Measurements from ENCODE around the gene ARAP2.
"Not testable (repeated sequence)": the region's sequence is repeated elsewhere in the genome, so short reads cannot be mapped to it uniquely, and the experiment has no call there.

ARAP2 gene

DNA sequence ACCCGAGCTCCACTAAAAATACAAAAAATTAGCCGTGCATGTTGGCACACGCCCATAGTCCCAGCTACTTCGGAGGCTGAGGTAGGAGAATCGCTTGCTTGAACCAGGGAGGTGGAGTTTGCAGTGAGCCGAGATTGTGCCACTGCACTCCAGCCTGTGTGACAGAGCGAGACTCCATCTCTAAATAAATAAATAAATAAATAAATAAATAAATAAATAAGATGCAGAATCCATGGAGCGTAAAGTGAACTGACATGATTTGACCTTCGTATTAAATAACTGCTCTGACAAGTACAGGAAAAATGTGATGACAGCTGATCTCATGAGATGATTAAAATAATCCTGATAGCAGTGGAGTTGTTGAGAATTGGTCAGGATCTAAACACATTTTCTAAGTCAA, 62.0 kb downstream of the ARAP2 start:
- not testable (repeated sequence) for DNase-seq (ENCODE audit: low spot score)

- DNase-seq (ENCODE audit: low spot score), result no peak
Measured at GRCh38 chr4:36180206-36180605, 64.1 kb downstream of the ARAP2 start.

DNA sequence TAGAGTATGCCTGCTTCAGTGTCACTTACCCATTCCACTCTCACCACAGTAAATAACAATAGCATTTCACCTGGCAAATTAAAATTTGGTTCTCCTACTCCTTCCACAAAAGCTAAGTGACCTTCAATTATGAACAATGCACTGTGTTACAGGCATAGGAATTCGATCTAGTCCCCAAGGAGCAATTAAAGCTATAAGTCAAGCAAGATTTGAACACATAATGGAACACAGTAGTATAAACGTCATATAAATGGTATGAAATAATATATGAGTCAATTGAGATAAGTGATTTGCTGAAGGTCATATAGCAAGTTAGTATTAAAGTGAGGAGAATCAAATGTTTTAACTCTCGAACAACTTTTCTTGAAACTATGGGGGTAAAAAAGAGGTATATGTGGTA, 65.8 kb downstream of the ARAP2 start:
- DNase-seq (ENCODE audit: low spot score), result no peak

DNA sequence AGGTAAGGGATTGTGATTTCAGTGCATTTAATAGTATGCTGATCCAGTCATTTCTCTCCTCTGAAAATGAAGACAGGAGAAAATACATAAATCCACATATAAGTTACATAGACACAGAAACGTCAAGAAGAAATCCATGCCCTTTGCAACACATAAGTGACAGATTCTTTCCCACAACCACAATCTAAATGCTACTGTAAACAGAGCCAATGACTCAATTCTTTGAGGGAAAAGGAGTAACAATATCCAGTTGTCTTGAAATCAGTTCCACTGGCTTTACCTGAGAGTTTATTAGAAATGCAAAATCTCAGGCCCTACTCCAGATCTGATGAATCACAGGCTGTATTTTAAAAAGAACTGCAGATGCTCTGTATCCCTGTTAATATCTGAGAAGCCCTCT, 66.4 kb downstream of the ARAP2 start:
- no peak for DNase-seq (ENCODE audit: low spot score)

DNA sequence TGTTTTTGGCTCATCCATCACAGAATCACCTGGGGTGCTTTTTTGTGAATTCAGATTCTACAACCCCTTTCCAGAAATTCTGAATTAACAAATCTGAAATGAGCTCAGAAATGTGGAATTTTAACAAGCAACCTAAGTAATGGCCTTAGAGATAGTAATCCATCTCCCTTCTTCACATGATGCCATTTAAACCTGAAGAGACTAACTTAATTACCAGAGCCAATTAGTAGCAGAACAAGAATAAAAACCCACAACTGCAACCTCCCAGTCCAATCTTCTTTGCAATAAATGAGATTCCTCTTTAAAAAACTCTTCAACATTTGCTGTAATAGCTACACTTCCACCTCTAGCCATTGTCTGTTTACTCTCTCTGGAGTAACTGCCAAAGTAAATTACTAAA, 69.7 kb downstream of the ARAP2 start:
- DNase-seq (ENCODE audit: low spot score), result no peak

DNA sequence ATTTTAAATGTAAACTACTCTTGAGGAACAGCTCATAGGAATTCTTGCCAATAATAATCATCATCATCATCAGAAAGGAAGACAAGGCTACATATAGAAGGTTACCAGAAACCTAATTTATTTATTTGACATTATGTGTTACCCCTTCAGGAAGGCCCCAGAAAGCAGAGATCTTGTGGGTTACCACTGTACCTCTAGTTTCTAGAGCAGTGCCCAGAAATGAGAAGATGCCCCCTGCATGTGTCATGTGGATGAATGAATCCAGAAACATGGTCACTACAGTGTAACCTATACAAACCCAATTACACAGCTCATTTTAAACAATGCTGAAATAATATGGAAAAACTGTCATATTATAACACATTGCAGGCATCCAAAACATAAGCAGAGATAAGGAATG, 70.4 kb downstream of the ARAP2 start:
- DNase-seq (ENCODE audit: low spot score), result no peak

- no peak for DNase-seq (ENCODE audit: low spot score)
Measured at GRCh38 chr4:36172656-36173055, 71.7 kb downstream of the ARAP2 start.

- DNase-seq (ENCODE audit: low spot score), result no peak
Measured at GRCh38 chr4:36168127-36168878, 76.0 kb downstream of the ARAP2 start.

DNA sequence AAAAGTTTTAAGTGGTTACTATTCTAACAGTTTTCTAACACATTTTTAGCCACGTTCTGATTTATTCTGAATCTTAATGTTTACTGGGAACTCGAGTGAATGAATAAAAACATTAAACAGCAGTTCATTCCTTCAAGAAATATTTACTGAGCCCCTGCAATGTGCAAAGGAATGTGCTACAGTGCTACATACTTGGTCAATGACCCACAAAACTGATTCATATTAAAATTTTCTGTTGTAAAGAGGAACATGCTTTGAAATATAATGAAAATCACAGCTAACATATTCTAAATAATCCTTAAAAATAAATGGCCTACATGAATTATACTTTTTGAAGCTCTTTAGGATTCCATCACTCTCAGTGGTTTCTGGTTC, 78.7 kb downstream of the ARAP2 start:
- no peak for DNase-seq (ENCODE audit: low spot score)

DNA sequence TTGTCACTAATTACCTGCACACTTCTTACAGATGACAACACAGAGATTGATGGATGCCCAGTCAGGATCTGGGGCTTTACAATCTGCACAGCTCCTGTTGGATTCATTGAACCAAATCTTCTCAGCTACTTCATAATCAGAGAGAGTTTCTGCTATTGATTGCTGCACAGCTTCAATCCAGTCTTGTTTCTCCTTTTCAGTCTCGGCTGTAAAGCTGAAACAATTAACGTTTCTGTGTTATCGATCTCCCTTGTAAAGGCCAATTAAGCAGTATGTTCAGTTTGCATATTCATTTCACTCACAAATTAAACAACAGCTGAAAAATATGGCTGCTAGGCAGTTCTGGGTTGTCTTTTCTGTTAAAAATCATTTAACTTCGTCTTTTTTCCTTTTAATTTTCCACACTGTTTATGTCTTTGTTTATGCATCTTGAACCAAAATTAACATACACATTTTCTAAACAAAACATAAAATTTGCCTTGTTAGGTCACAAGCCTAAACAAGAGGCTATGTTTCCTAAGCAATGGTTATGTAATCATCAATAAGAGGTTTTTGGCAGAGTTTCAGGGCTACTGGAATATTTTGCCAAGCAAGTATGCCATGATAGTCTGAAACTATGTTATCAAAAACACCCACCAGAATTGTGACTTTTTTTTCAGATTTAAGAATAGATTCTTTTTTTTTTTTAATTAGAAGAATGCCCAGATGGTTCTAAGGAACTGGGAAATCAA, 79.2 kb downstream of the ARAP2 start:
- DNase-seq (ENCODE audit: low spot score), result no peak

- no peak for DNase-seq (ENCODE audit: low spot score)
Measured at GRCh38 chr4:36163198-36163597, 81.1 kb downstream of the ARAP2 start.

GRCh38 chr4:36159208-36159607, 85.1 kb downstream of the ARAP2 start:
- no peak for DNase-seq (ENCODE audit: low spot score)

DNA sequence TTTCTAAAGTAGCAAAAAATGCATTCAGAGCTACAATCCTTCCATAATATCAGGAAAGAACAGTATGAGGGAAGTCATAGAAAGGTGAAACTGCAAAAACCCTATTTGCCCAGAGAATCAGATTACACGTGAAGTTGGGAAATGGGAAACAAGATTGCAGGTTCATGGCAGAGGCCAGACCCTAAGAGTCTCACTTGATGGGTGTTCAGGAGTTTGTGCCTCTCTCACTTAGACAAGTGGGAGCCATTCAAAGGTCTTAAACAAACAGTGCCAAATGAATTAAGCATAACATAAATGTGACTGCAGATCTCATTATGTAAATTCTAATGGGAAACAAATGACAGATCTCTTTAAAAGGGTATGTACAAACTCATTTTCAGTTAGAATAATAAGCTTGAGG, 91.6 kb downstream of the ARAP2 start:
- DNase-seq (ENCODE audit: low spot score), result no peak

DNA sequence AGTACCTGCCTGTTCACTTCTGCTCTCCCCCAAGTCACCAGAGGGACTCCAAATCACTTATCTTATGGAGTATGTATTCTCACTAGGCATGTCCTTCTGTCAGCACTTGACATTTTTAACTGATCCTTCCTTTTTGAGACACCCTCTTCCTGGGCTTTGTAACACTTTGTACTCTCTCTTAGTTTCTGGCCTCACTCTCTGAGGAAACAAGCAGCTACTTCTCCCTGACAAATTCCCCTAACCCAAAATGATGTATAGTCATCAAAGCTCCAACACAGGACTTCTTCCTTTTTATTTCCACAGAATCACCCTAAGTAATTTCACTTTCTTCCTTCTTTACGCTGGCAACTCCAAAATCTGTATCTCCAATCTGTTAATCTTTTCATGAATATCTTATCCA, 101.8 kb downstream of the ARAP2 start:
- DNase-seq (ENCODE audit: low spot score), result no peak

- no peak for DNase-seq (ENCODE audit: low spot score)
Measured at GRCh38 chr4:36141186-36141585, 103.1 kb downstream of the ARAP2 start.

GRCh38 chr4:36140421-36140820, 103.9 kb downstream of the ARAP2 start:
- no peak for DNase-seq (ENCODE audit: low spot score)

DNA sequence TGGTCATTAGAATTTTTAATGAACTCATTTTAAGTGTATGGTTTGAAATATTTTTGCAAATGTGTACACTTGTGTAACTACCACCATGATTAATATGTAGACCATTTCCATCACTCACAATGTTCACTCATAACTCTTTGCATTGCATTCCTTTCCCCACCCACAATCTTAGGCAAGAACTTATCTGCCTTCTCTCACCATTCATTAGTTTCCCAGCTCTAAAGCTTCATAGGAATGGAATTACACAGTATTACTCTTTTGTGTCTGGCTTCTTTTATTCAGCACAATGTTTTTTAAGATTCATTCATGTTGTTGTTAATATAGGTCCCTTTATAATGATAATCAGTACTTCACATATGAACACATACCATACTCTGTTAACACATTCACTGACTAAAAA, 106.1 kb downstream of the ARAP2 start:
- no peak for DNase-seq (ENCODE audit: low spot score)

DNA sequence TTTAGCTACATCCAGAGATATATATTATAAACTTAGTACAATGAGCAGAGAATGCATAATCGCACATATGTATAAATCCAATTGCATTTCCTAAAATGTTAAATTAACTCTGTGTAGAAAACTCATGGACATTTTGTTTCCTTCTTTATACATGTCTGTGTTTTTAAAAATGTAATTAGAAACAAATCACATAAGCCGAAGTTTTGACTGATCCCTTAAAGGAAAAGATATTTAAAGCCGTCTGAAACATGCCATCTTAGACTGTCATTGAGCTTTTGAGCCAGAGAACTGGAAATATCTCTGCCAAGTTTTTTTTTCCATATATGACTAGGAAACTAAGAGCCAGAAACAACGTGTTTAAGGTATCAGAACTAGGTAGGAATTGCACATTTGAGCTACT, 107.0 kb downstream of the ARAP2 start:
- DNase-seq (ENCODE audit: low spot score), result no peak

GRCh38 chr4:36133658-36134057, 110.7 kb downstream of the ARAP2 start:
- no peak for DNase-seq (ENCODE audit: low spot score)

DNA sequence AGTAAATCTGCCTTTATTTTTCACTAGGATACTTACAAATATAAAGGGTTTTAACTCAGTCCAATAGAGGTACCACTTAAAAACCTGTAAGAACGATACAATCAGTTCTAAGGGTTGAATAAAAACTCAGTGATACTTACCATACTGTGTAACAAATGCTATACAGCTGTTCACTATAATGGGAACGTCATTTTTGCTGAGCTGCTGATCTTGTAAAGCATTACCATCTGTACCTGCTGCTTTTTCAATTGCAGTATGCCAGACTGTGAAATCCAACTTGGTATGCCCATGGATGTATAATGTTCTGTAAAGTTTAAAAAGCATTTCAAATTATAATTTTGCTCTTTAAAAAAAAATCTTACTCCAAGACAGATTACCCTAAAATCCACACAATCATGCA, 111.2 kb downstream of the ARAP2 start:
- no peak for DNase-seq (ENCODE audit: low spot score)

- no peak for DNase-seq (ENCODE audit: low spot score)
Measured at GRCh38 chr4:36130641-36131040, 113.7 kb downstream of the ARAP2 start.

DNA sequence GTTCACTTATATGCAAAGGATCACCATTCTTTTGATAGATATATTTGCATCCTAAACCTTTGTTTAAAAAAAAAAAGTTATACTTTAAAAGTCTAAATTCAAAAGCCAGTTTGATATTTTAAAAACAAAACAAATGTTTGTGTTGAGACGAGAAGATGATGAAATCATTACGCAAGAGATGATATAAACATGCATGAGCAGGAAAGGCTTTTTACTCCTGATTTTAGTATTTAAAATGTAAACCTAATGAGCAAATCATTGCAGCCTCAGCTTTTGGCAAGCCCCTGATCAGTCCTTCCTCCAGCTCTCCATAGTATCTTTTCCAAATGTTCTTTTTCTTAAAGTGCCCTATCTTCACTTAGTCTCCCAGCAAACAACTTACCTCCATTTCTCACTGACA, 115.6 kb downstream of the ARAP2 start:
- no peak for DNase-seq (ENCODE audit: low spot score)

- DNase-seq (ENCODE audit: low spot score), result no peak
Measured at GRCh38 chr4:36123906-36124305, 120.4 kb downstream of the ARAP2 start.

- DNase-seq (ENCODE audit: low spot score), result no peak
Measured at GRCh38 chr4:36115312-36115711, 129.0 kb downstream of the ARAP2 start.

Data from HuH-7 (cell line).